ENCODE results near the gene DOC2A.

The DOC2A gene

DNA sequence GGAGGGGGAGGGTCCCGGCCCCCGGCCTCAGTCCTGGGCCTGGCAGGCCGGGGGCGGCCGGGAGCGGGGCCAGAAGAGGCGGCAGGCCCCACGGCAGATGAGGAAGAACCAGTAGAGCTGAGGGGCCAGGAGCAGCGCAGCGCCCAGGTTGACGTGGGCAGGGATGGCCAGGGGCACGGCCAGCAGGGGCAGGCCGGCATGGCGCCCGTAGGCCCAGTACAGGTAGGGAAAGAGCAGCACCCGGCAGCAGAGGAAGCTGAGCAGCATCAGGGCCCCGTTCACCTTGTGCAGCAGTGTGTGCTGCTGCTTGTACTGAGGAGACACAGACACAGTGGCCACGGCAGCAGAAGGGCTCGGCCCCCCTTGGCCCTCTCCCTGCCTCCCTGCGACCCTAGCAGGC is 14.3 kb upstream of the DOC2A start (continued):
- TF ChIP-seq, protein P1, sequence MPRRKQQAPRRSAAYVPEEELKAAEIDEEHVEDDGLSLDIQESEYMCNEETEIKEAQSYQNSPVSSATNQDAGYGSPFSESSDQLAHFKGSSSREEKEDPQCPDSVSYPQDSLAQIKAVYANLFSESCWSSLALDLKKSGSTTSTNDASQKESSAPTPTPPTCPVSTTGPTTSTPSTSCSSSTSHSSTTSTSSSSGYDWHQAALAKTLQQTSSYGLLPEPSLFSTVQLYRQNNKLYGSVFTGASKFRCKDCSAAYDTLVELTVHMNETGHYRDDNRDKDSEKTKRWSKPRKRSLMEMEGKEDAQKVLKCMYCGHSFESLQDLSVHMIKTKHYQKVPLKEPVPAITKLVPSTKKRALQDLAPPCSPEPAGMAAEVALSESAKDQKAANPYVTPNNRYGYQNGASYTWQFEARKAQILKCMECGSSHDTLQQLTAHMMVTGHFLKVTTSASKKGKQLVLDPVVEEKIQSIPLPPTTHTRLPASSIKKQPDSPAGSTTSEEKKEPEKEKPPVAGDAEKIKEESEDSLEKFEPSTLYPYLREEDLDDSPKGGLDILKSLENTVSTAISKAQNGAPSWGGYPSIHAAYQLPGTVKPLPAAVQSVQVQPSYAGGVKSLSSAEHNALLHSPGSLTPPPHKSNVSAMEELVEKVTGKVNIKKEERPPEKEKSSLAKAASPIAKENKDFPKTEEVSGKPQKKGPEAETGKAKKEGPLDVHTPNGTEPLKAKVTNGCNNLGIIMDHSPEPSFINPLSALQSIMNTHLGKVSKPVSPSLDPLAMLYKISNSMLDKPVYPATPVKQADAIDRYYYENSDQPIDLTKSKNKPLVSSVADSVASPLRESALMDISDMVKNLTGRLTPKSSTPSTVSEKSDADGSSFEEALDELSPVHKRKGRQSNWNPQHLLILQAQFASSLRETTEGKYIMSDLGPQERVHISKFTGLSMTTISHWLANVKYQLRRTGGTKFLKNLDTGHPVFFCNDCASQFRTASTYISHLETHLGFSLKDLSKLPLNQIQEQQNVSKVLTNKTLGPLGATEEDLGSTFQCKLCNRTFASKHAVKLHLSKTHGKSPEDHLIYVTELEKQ (tag by site-specific recombination; IDR thresholded peaks at IDR 0.05; ENCODE audit: borderline replicate concordance), result no peak
- no peak for TF ChIP-seq ZNF223 (tag by site-specific recombination; IDR thresholded peaks at IDR 0.05)
- no peak for TF ChIP-seq KLF8 (tag by site-specific recombination; IDR thresholded peaks at IDR 0.05)
- TF ChIP-seq ZNF214 (tag by site-specific recombination; IDR thresholded peaks at IDR 0.05; ENCODE audit: borderline replicate concordance), result no peak
- no peak for TF ChIP-seq ZNF624 (tag by site-specific recombination; IDR thresholded peaks at IDR 0.05)
- no peak for TF ChIP-seq ZNF785 (tag by site-specific recombination; IDR thresholded peaks at IDR 0.05)
- TF ChIP-seq BCL11B (tag by site-specific recombination; IDR thresholded peaks at IDR 0.05; ENCODE audit: low read depth), result no peak
- TF ChIP-seq REPIN1 (tag by site-specific recombination; IDR thresholded peaks at IDR 0.05; ENCODE audit: low read depth), result no peak
- TF ChIP-seq TCF7L2 (IDR thresholded peaks at IDR 0.05; ENCODE audit: borderline replicate concordance, low read depth, low read length), result no peak
- no peak for TF ChIP-seq MYNN (tag by site-specific recombination; IDR thresholded peaks at IDR 0.05; ENCODE audit: borderline replicate concordance)

DNA sequence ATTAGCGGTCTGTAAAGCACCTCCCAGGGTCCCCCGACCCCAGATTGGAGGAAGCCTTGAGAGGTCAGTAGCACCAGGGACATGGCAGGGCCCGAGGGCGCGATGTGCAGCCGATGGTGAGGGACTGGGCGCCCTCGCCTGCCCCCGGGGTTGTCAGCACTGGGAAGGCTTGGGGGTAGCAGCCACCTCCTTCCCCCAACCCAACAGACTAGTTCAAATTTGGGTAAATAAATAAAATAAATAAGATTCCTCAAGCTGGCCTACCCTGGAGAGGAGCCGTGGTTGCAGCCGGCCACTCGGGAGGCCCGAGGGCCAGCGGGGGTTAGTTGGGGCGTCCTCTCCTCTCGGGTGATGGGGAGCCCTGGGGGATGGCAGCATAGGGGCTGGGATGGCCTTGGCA is 13.6 kb upstream of the DOC2A start:
- TF ChIP-seq, protein P2, sequence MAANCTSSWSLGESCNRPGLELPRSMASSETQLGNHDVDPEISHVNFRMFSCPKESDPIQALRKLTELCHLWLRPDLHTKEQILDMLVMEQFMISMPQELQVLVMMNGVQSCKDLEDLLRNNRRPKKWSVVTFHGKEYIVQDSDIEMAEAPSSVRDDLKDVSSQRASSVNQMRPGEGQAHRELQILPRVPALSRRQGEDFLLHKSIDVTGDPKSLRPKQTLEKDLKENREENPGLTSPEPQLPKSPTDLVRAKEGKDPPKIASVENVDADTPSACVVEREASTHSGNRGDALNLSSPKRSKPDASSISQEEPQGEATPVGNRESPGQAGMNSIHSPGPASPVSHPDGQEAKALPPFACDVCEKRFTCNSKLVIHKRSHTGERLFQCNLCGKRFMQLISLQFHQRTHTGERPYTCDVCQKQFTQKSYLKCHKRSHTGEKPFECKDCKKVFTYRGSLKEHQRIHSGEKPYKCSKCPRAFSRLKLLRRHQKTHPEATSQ (tag by site-specific recombination; IDR thresholded peaks at IDR 0.05), result no peak
- TF ChIP-seq ZNF555 (tag by site-specific recombination; conservative IDR thresholded peaks at IDR 0.05), result no peak
- TF ChIP-seq ZNF677 (tag by site-specific recombination; IDR thresholded peaks at IDR 0.05), result no peak
- TF ChIP-seq ZFP69B (tag by site-specific recombination; IDR thresholded peaks at IDR 0.05), result no peak
- no peak for TF ChIP-seq HOXC10 (CRISPR knock-in tag; IDR thresholded peaks at IDR 0.05)
- TF ChIP-seq ZNF223 (tag by site-specific recombination; IDR thresholded peaks at IDR 0.05), result no peak
- TF ChIP-seq ZNF473 (tag by site-specific recombination; IDR thresholded peaks at IDR 0.05), result no peak
- no peak for TF ChIP-seq ZNF23 (tag by site-specific recombination; IDR thresholded peaks at IDR 0.05; ENCODE audit: borderline replicate concordance)
- no peak for TF ChIP-seq ZNF837 (tag by site-specific recombination; IDR thresholded peaks at IDR 0.05)
- TF ChIP-seq, protein P3, sequence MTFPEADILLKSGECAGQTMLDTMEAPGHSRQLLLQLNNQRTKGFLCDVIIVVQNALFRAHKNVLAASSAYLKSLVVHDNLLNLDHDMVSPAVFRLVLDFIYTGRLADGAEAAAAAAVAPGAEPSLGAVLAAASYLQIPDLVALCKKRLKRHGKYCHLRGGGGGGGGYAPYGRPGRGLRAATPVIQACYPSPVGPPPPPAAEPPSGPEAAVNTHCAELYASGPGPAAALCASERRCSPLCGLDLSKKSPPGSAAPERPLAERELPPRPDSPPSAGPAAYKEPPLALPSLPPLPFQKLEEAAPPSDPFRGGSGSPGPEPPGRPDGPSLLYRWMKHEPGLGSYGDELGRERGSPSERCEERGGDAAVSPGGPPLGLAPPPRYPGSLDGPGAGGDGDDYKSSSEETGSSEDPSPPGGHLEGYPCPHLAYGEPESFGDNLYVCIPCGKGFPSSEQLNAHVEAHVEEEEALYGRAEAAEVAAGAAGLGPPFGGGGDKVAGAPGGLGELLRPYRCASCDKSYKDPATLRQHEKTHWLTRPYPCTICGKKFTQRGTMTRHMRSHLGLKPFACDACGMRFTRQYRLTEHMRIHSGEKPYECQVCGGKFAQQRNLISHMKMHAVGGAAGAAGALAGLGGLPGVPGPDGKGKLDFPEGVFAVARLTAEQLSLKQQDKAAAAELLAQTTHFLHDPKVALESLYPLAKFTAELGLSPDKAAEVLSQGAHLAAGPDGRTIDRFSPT (tag by site-specific recombination; IDR thresholded peaks at IDR 0.05), result no peak
- no peak overlapping the region for H3K27ac ChIP-seq (ENCODE audit: extremely low read depth, low read depth, low read length)
- no peaks in the 10 kb centered on the region for H3K36me3 ChIP-seq (ENCODE audit: control insufficient read depth in 2 of 2, insufficient read depth in 1 of 2, low read length in 2 of 2)
- no peaks in the 10 kb centered on the region for H3K4me1 ChIP-seq (ENCODE audit: control insufficient read depth, insufficient read depth, low read length)
- no peak overlapping the region for H3K4me3 ChIP-seq (ENCODE audit: low read depth, low read length)
- POLR2A ChIA-PET, result no interaction called here
- no peaks in the 10 kb centered on the region for H3K9me3 ChIP-seq (ENCODE audit: control insufficient read depth, insufficient read depth, low read depth, low read length)
- CTCF ChIA-PET, result no interaction called here
